GM12878 (cell line): ENCODE results near the gene STX8. TPM values are rescaled to one million over a fixed set of nuclear protein-coding genes. Genes with fewer than 3 reads are reported as not detected.

Experiments
- ATAC-seq: fragments of 200-7000 bp; cut with Tn5 transposase; 3 replicates; pipeline ENCODE4 v1.9.1; 2020; ENCODE audit warnings: mild to moderate bottlenecking, moderate library complexity
- BruUV-seq: library from RNA; stranded (reverse); fragments of 400-500 nt; replicated peaks from 2 replicates; lab custom pipeline; 2021; lab: Mats Ljungman, UMichigan
- CTCF ChIA-PET: fragments of 300-600 bp; sonication (Branson Sonifier 250); formaldehyde crosslinking; extraction: SDS; loops from one replicate; lab custom pipeline; 2021; ENCODE audit warnings: inconsistent platforms; lab: Yijun Ruan, JAX
- POLR2A ChIA-PET: fragments of 350-600 bp; formaldehyde crosslinking; extraction: SDS; loops from one replicate; lab custom pipeline; 2021; ENCODE audit warnings: inconsistent platforms; lab: Charles Lee
- RAD21 ChIA-PET: fragments of 300-600 bp; sonication (Branson Sonifier 250); formaldehyde crosslinking; loops from one replicate; lab custom pipeline; 2023; ENCODE audit warnings: antibody characterized with exemption; ENCODE audit not compliant: unreplicated experiment; lab: Charles Lee
- SMC1A ChIA-PET: fragments of 300-600 bp; sonication (Branson Sonifier 250); formaldehyde crosslinking; loops from one replicate; lab custom pipeline; 2023; ENCODE audit not compliant: unreplicated experiment, uncharacterized antibody; lab: Charles Lee
- DNase-seq: peaks from one replicate; pipeline ENCODE4 v3.0.0-alpha.2; 2011; ENCODE audit warnings: low read depth, low spot score
- FAIRE-seq: peaks from 3 replicates; lab custom pipeline; 2011; peaks lifted over from hg19 to GRCh38; lab: Jason Lieb, UNC
- H2AFZ ChIP-seq: 2 replicates; pipeline ENCODE4 v1.6.0; 2011; ENCODE audit warnings: low read depth, low read length, control low read depth; ENCODE audit not compliant: control insufficient read depth
- H3K27ac ChIP-seq: 2 replicates; pipeline ENCODE4 v1.5.1; 2011; ENCODE audit warnings: control low read depth; ENCODE audit not compliant: control insufficient read depth, insufficient read depth
- H3K27me3 ChIP-seq, 2 experiments: replicated peaks in 1 of 2; 2 replicates each; pipeline versions ENCODE4 v1.6.0 to v1.6.1; 2011; ENCODE audit warnings: low read length in 1 of 2; ENCODE audit not compliant: control insufficient read depth in 2 of 2, insufficient read depth in 2 of 2
- H3K36me3 ChIP-seq, 2 experiments: 2 replicates each; pipeline ENCODE4 v1.5.1; 2011; ENCODE audit warnings: low read length in 1 of 2; ENCODE audit not compliant: control insufficient read depth in 2 of 2, insufficient read depth in 2 of 2
- H3K4me1 ChIP-seq: 2 replicates; pipeline ENCODE4 v1.6.1; 2011; ENCODE audit warnings: mild to moderate bottlenecking, low read length, moderate library complexity, mixed read lengths; ENCODE audit not compliant: control insufficient read depth, insufficient read depth
- H3K4me2 ChIP-seq: 2 replicates; pipeline ENCODE4 v1.6.0; 2011; ENCODE audit warnings: control low read depth; ENCODE audit not compliant: control insufficient read depth, insufficient read depth
- H3K4me3 ChIP-seq: fragments of 200-600 bp; sonication (generic); 2 replicates; pipeline ENCODE4 v1.5.1; 2016
- H3K79me2 ChIP-seq: 2 replicates; pipeline ENCODE4 v1.6.0; 2011; ENCODE audit warnings: low read length; ENCODE audit not compliant: control insufficient read depth, insufficient read depth
- H3K9ac ChIP-seq: 2 replicates; pipeline ENCODE4 v1.8.0; 2011; ENCODE audit warnings: low read length, control low read depth, mixed read lengths; ENCODE audit not compliant: control insufficient read depth, insufficient read depth
- H3K9me3 ChIP-seq: replicated peaks from 3 replicates; pipeline ENCODE4 v1.5.1; 2011; ENCODE audit warnings: mild to moderate bottlenecking, low read length; ENCODE audit not compliant: control insufficient read depth, insufficient read depth
- H4K20me1 ChIP-seq: 2 replicates; pipeline ENCODE4 v1.6.0; 2011; ENCODE audit not compliant: control insufficient read depth, insufficient read depth
- ATF3 ChIP-seq: IDR thresholded peaks from 2 replicates; pipeline ENCODE4 v1.6.1; 2011; ENCODE audit warnings: low read depth, mild to moderate bottlenecking, low read length, moderate library complexity, borderline replicate concordance; ENCODE audit errors: extremely low read depth
- CHD4 ChIP-seq: fragments of 200-600 bp; sonication (generic); IDR thresholded peaks from 2 replicates; pipeline ENCODE4 v1.6.1; 2016; ENCODE audit warnings: mild to moderate bottlenecking
- CREB1 ChIP-seq: IDR thresholded peaks from 2 replicates; pipeline ENCODE4 v1.6.1; 2012; ENCODE audit warnings: low read depth, mild to moderate bottlenecking, inconsistent platforms
- FOXM1 ChIP-seq: IDR thresholded peaks from 2 replicates; pipeline ENCODE4 v1.6.1; 2012; ENCODE audit warnings: low read depth, mild to moderate bottlenecking, inconsistent platforms, low read length, moderate library complexity
- IRF4 ChIP-seq: IDR thresholded peaks from 2 replicates; pipeline ENCODE4 v1.6.1; 2011; ENCODE audit warnings: low read depth, low read length
- KLF5 ChIP-seq: fragments of 450-650 bp; IDR thresholded peaks from 2 replicates; pipeline ENCODE4 v1.6.1; 2014; ENCODE audit warnings: mild to moderate bottlenecking; ENCODE audit not compliant: partially characterized antibody
- MXI1 ChIP-seq: fragments of 150-350 bp; IDR thresholded peaks from 2 replicates; pipeline ENCODE4 v1.6.1; 2011; ENCODE audit warnings: low read depth, mild to moderate bottlenecking, inconsistent platforms, low read length, improper control_type of control experiment
- MYB ChIP-seq: fragments of 150-350 bp; IDR thresholded peaks from 2 replicates; pipeline ENCODE4 v1.6.1; 2014; ENCODE audit warnings: mild to moderate bottlenecking, low read depth, low read length, borderline replicate concordance
- RAD51 ChIP-seq: fragments of 450-650 bp; IDR thresholded peaks from 2 replicates; pipeline ENCODE4 v1.6.1; 2016; ENCODE audit warnings: moderate library complexity, mild to moderate bottlenecking, inconsistent platforms
- SRF ChIP-seq, 2 experiments: IDR thresholded peaks; 2 replicates each; pipeline ENCODE4 v1.6.1; 2011; ENCODE audit warnings: low read depth in 2 of 2, low read length in 2 of 2, mild to moderate bottlenecking in 1 of 2, moderate library complexity in 1 of 2
- WRNIP1 ChIP-seq: IDR thresholded peaks from 2 replicates; pipeline ENCODE4 v1.6.1; 2011; ENCODE audit warnings: low read depth, low read length, improper control_type of control experiment, borderline replicate concordance
- ZNF622 ChIP-seq: fragments of 450-650 bp; IDR thresholded peaks from 2 replicates; pipeline ENCODE4 v1.6.1; 2017; ENCODE audit warnings: mild to moderate bottlenecking, inconsistent platforms
- whole genome bisulfite sequencing: methylation state at CpG from one replicate; pipeline ENCODE4 v1.1.6; 2016; ENCODE audit warnings: low lambda C conversion rate; ENCODE audit not compliant: insufficient replicate concordance, insufficient coverage; ENCODE audit errors: missing lambda C conversion rate; 5-methylcytosine and 5-hydroxymethylcytosine counted together
- in situ Hi-C: fragments of 300-500 bp; cut with MboI; formaldehyde crosslinking; loops from 9 replicates; pipeline ENCODE4 v1.14.3; 2018; ENCODE audit warnings: mixed read lengths
- intact Hi-C: fragments of 100-400 bp; cut with micrococcal nuclease; formaldehyde crosslinking; loops from one replicate; pipeline ENCODE4 v1.14.2; 2022; ENCODE audit not compliant: unreplicated experiment
- polyA plus RNA-seq, 11 experiments: library from polyadenylated mRNA; depleted of rRNA in 4 of 11; unstranded in 6 of 11; stranded (reverse) in 5 of 11; fragments of >200 nt; fragmentation: Nextera tagmentation in 4 of 11; fragmentation: Illumina TruSeq in 1 of 11; extraction: Ambion mirVana in 4 of 11; extraction: Trizol in 1 of 11; gene quantifications; 1 replicate in 1 of 11; 2 replicates in 10 of 11; pipeline versions ENCODE4 v1.2.1 to v1.2.3, GENCODE V29; 2011 to 2016; ENCODE audit warnings: inconsistent platforms in 2 of 11, missing spikeins in 2 of 11, low read depth in 1 of 11
- total RNA-seq, 4 experiments: library from RNA; depleted of rRNA in 3 of 4; stranded (reverse); fragments of >200 nt in 3 of 4; fragmentation: Illumina TruSeq in 1 of 4; extraction: Trizol in 1 of 4; gene quantifications; 2 replicates each; pipeline versions ENCODE4 v1.2.1 to v1.2.3, GENCODE V29; 2013 to 2021

Gene STX8
- total and polyA plus RNA-seq, 10 of the 15 experiments (the other 5 are each of a cell fraction or from before 2014, with no cell fraction given), result 47.9 to 151 (median 72.9) TPM

- WGBS, result 94% methylated on average over 6 of the region's 6 CpGs
- FAIRE-seq, result no peak
Observed at GRCh38 chr17:9309216-9309615, 266.4 kb downstream of the STX8 start.

GRCh38 chr17:9308069-9308468 lies 267.6 kb downstream of the STX8 start:
- WGBS, result 78% methylated on average over 6 of the region's 6 CpGs
- no peak overlapping the region for H2AFZ ChIP-seq
- intact Hi-C loops (no loop called here), in situ Hi-C loops (no loop called here)
- H3K4me3 ChIP-seq, result no peak overlapping the region
- no TSS peak for BruUV-seq
- no peak overlapping the region for H3K4me2 ChIP-seq
- H4K20me1 ChIP-seq, result no peaks in the 10 kb centered on the region
- no peaks in the 10 kb centered on the region for H3K36me3 ChIP-seq
- no peaks in the 10 kb centered on the region for H3K27me3 ChIP-seq
- TF ChIP-seq ZNF622, result no peak
- no peak for TF ChIP-seq CREB1
- no peak for TF ChIP-seq KLF5
- no peak for TF ChIP-seq FOXM1
- TF ChIP-seq RAD51, result no peak
- no peak for TF ChIP-seq MXI1
- no peak for TF ChIP-seq SRF (IDR thresholded peaks at IDR 0.05; ENCODE audit: low read depth in 2 of 2, low read length in 2 of 2)
- FAIRE-seq, result no peak
- POLR2A ChIA-PET, result no interaction called here
- RAD21 ChIA-PET, result no interaction called here
- no peak for ATAC-seq
- CTCF ChIA-PET, result no interaction called here
- H3K4me1 ChIP-seq, result no peaks in the 10 kb centered on the region
- no peaks in the 10 kb centered on the region for H3K79me2 ChIP-seq
- H3K9ac ChIP-seq, result no peak overlapping the region
- H3K27ac ChIP-seq, result no peak overlapping the region
- SMC1A ChIA-PET, result no interaction called here
- no peak for DNase-seq
- H3K9me3 ChIP-seq, result no peaks in the 10 kb centered on the region

More at GRCh38 chr17:9309216-9309615, 266.4 kb downstream of the STX8 start:
- TF ChIP-seq MXI1 (no peak), MYB (no peak), CHD4 (no peak), ATF3 (no peak), IRF4 (no peak), WRNIP1 (no peak)
- no peak for DNase-seq
- Histone ChIP-seq H3K9ac (no peak overlapping the region), H3K4me1 (no peaks in the 10 kb centered on the region), H2AFZ (no peak overlapping the region), H3K27me3 (no peaks in the 10 kb centered on the region), H3K9me3 (no peaks in the 10 kb centered on the region), H3K27ac (no peak overlapping the region), H3K36me3 (no peaks in the 10 kb centered on the region), H4K20me1 (no peaks in the 10 kb centered on the region), H3K79me2 (no peaks in the 10 kb centered on the region), H3K4me2 (no peak overlapping the region), H3K4me3 (no peak overlapping the region)
- CTCF ChIA-PET, result no interaction called here
- in situ Hi-C loops, result no loop called here
- SMC1A ChIA-PET, result interaction anchor here (0.9 to 1.1 kb wide), 3 partner anchors 14 to 222 kb away, joined by 3 to 4 read pairs (median 3); no protein-coding TSS in a partner anchor
- intact Hi-C loops, result no loop called here
- no peak for ATAC-seq
- BruUV-seq, result no TSS peak
- RAD21 ChIA-PET, result no interaction called here
- POLR2A ChIA-PET, result no interaction called here
